HepG2 (cell line): ENCODE results near the gene RNF5. TPM values are rescaled to one million over a fixed set of nuclear protein-coding genes. Genes with fewer than 3 reads are reported as not detected.

ENCODE experiments used
- ATF4 ChIP-seq, 2 experiments: fragments of 450-650 bp in 1 of 2; sonication (generic) in 1 of 2; formaldehyde crosslinking; IDR thresholded peaks; 2 replicates each; pipeline versions ENCODE4 v1.5.0 to v1.8.0; 2020 to 2022; ENCODE audit warnings: mild to moderate bottlenecking in 1 of 2, missing genetic modification reagents in 1 of 2
- BATF2 ChIP-seq: sonication (generic); formaldehyde crosslinking; IDR thresholded peaks from 2 replicates; pipeline ENCODE4 v1.8.0; 2022; ENCODE audit warnings: mild to moderate bottlenecking, missing genetic modification reagents, moderate library complexity
- CBFB ChIP-seq: sonication (generic); formaldehyde crosslinking; IDR thresholded peaks from 2 replicates; pipeline ENCODE4 v1.4.0; 2020; ENCODE audit warnings: missing genetic modification reagents
- HMGXB4 ChIP-seq, 2 experiments: sonication (generic) in 1 of 2; formaldehyde crosslinking in 1 of 2; IDR thresholded peaks; 2 replicates each; pipeline versions ENCODE4 v1.4.0 to v1.6.1; 2018 to 2020; ENCODE audit warnings: missing genetic modification reagents in 2 of 2, borderline replicate concordance in 1 of 2, low read depth in 1 of 2, mild to moderate bottlenecking in 1 of 2, missing biosample characterization in 1 of 2
- JUN ChIP-seq: sonication (generic); formaldehyde crosslinking; IDR thresholded peaks from 2 replicates; pipeline ENCODE4 v1.4.0; 2020; ENCODE audit warnings: mild to moderate bottlenecking, missing genetic modification reagents
- KDM4B ChIP-seq: sonication (generic); formaldehyde crosslinking; IDR thresholded peaks from 2 replicates; pipeline ENCODE4 v1.4.0; 2020; ENCODE audit warnings: missing genetic modification reagents
- KLF15 ChIP-seq: sonication (generic); formaldehyde crosslinking; IDR thresholded peaks from 2 replicates; pipeline ENCODE4 v1.8.1; 2023; ENCODE audit warnings: borderline replicate concordance, mild to moderate bottlenecking, inconsistent platforms, missing genetic modification reagents, mixed read lengths
- MLXIP ChIP-seq: sonication (generic); formaldehyde crosslinking; IDR thresholded peaks from 2 replicates; pipeline ENCODE4 v1.9.0; 2021; ENCODE audit warnings: missing genetic modification reagents, borderline replicate concordance
- NAIF1 ChIP-seq: sonication (generic); formaldehyde crosslinking; IDR thresholded peaks from 2 replicates; pipeline ENCODE4 v1.5.0; 2020; ENCODE audit warnings: mild to moderate bottlenecking, missing genetic modification reagents, borderline replicate concordance
- RAD21 ChIP-seq: fragments of 450-650 bp; formaldehyde crosslinking; IDR thresholded peaks from 2 replicates; pipeline ENCODE4 v1.5.0; 2020; ENCODE audit warnings: mild to moderate bottlenecking
- SMYD3 ChIP-seq: sonication (generic); formaldehyde crosslinking; IDR thresholded peaks from 2 replicates; pipeline ENCODE4 v1.8.1; 2023; ENCODE audit warnings: mild to moderate bottlenecking, missing genetic modification reagents
- ZBTB44 ChIP-seq: sonication (generic); formaldehyde crosslinking; IDR thresholded peaks from 2 replicates; pipeline ENCODE4 v1.4.0; 2020; ENCODE audit warnings: missing genetic modification reagents
- ZNF44 ChIP-seq: sonication (generic); formaldehyde crosslinking; IDR thresholded peaks from 2 replicates; pipeline ENCODE4 v1.5.1; 2020; ENCODE audit warnings: mild to moderate bottlenecking, missing genetic modification reagents
- ZNF577 ChIP-seq: sonication (generic); formaldehyde crosslinking; IDR thresholded peaks from 2 replicates; pipeline ENCODE4 v1.4.0; 2020; ENCODE audit warnings: mild to moderate bottlenecking, low read depth, missing genetic modification reagents, borderline replicate concordance
- ZNF614 ChIP-seq: IDR thresholded peaks from 2 replicates; pipeline ENCODE4 v1.6.1; 2018; ENCODE audit warnings: missing biosample characterization, missing genetic modification reagents, inconsistent platforms, borderline replicate concordance
- ZNF710 ChIP-seq: sonication (generic); formaldehyde crosslinking; IDR thresholded peaks from 2 replicates; pipeline ENCODE4 v1.5.0; 2020; ENCODE audit warnings: mild to moderate bottlenecking, missing genetic modification reagents, borderline replicate concordance
- ZNF761 ChIP-seq: sonication (generic); formaldehyde crosslinking; conservative IDR thresholded peaks from 2 replicates; pipeline ENCODE4 v1.4.0; 2020; ENCODE audit warnings: mild to moderate bottlenecking, missing genetic modification reagents
- polyA plus RNA-seq, 8 experiments: library from polyadenylated mRNA; depleted of rRNA in 3 of 8; stranded (reverse) in 7 of 8; unstranded in 1 of 8; fragments of >200 nt; fragmentation: Illumina TruSeq in 4 of 8; extraction: Trizol in 4 of 8; gene quantifications; 2 replicates each; pipeline versions ENCODE4 v1.2.1 to v1.2.3, GENCODE V29; 2011 to 2016; ENCODE audit warnings: low read depth in 4 of 8, missing spikeins in 1 of 8, mixed read lengths in 1 of 8; ENCODE audit not compliant: insufficient read depth in 1 of 8
- total RNA-seq, 5 experiments: library from RNA; depleted of rRNA; stranded (reverse); fragments of >200 nt; fragmentation: Illumina TruSeq; extraction: Trizol; gene quantifications; 2 replicates each; pipeline ENCODE4 v1.2.3, GENCODE V29; 2016; ENCODE audit warnings: low read depth in 1 of 5

Gene RNF5
- total and polyA plus RNA-seq, 2 of the 13 experiments (the other 11 are each of a cell fraction or from before 2014, with no cell fraction given): 98.0 to 131 TPM

- TF ChIP-seq MLXIP (no peak), JUN (CRISPR knock-in tag) (no peak), KDM4B (0 out of 2 replicates have a peak, but pooled peaks have one; percentile 19), NAIF1 (CRISPR knock-in tag) (no peak), RAD21 (CRISPR knock-in tag) (peak; percentile 33; the same call in 1 of the 2 replicates), ZNF761 (CRISPR knock-in tag) (no peak), ZNF614 (CRISPR knock-in tag) (peak; percentile 62; the same call in 1 of the 2 replicates), CBFB (CRISPR knock-in tag) (0 out of 2 replicates have a peak, but pooled peaks have one; percentile 19), ZNF710 (CRISPR knock-in tag) (no peak), BATF2 (CRISPR knock-in tag) (no peak), ZBTB44 (CRISPR knock-in tag) (no peak), ZNF44 (CRISPR knock-in tag) (peak; percentile 45; the same call in 1 of the 2 replicates), ZNF577 (no peak), KLF15 (CRISPR knock-in tag) (no peak; the same call in 1 of the 2 replicates), HMGXB4 (CRISPR knock-in tag; IDR thresholded peaks at IDR 0.05; ENCODE audit: borderline replicate concordance in 1 of 2, low read depth in 1 of 2) (peak in 1 of 2 experiments; percentile 25; a peak in 3 of 4 replicates), ATF4 (CRISPR knock-in tag; IDR thresholded peaks at IDR 0.05) (no peak), SMYD3 (CRISPR knock-in tag) (peak; percentile 82; the same call in 1 of the 2 replicates)
Measured at GRCh38 chr6:32194825-32195651, 16.8 kb downstream of the RNF5 start (continued).
